CD4-positive, alpha-beta memory T cell (primary cell): Measurements from ENCODE around the gene LRRK1. TPM values are rescaled to one million over a fixed set of nuclear protein-coding genes. Genes with fewer than 3 reads are reported as not detected.

ENCODE experiments used
- CTCF ChIA-PET: fragments of 350-600 bp; sonication (Branson Sonifier 250); formaldehyde crosslinking; loops from one replicate; lab custom pipeline; 2021; ENCODE audit warnings: inconsistent platforms; ENCODE audit not compliant: partially characterized antibody; lab: Charles Lee
- POLR2A ChIA-PET: fragments of 350-600 bp; sonication (Branson Sonifier 250); formaldehyde crosslinking; loops from one replicate; lab custom pipeline; 2021; ENCODE audit not compliant: partially characterized antibody; lab: Charles Lee
- DNase-seq, 5 donors: peaks; one replicate each; pipeline versions ENCODE4 v3.0.0 to v3.0.0-alpha.2; 2020 to 2022; ENCODE audit warnings: mixed read lengths in 1 of 5
- H3K27ac ChIP-seq: one replicate; pipeline ENCODE4 v1.7.0; 2013; ENCODE audit warnings: low read depth, low read length
- H3K27me3 ChIP-seq: 2 replicates; pipeline ENCODE4 v1.7.0; 2013; ENCODE audit warnings: mild to moderate bottlenecking, low read length, moderate library complexity; ENCODE audit not compliant: insufficient read depth
- H3K36me3 ChIP-seq: 2 replicates; pipeline ENCODE4 v1.7.0; 2013; ENCODE audit warnings: mild to moderate bottlenecking, low read length, moderate library complexity; ENCODE audit not compliant: insufficient read depth
- H3K4me1 ChIP-seq: 2 replicates; pipeline ENCODE4 v1.7.0; 2013; ENCODE audit warnings: mild to moderate bottlenecking, low read length, moderate library complexity; ENCODE audit not compliant: insufficient read depth
- H3K4me3 ChIP-seq, 2 donors: one replicate each; pipeline ENCODE4 v1.7.0; 2013; ENCODE audit warnings: low read length in 2 of 2, mild to moderate bottlenecking in 1 of 2
- H3K9me3 ChIP-seq, 2 donors: one replicate each; pipeline ENCODE4 v1.7.0; 2013; ENCODE audit warnings: low read length in 2 of 2, control low read depth in 1 of 2; ENCODE audit not compliant: control insufficient read depth in 1 of 2
- H3K27ac Mint-ChIP-seq, 7 donors: one replicate each; pipeline ENCODE4 v1.8.0; 2020 to 2021; ENCODE audit warnings: mixed read lengths in 7 of 7, mild to moderate bottlenecking in 6 of 7, inconsistent platforms in 3 of 7, moderate library complexity in 3 of 7
- H3K27me3 Mint-ChIP-seq, 2 donors: one replicate each; pipeline ENCODE4 v1.8.0; 2020 to 2021; ENCODE audit warnings: mixed read lengths in 2 of 2
- H3K36me3 Mint-ChIP-seq, 2 donors: one replicate each; pipeline ENCODE4 v1.8.0; 2020 to 2021; ENCODE audit warnings: mixed read lengths in 2 of 2, inconsistent platforms in 1 of 2, mild to moderate bottlenecking in 1 of 2
- H3K4me1 Mint-ChIP-seq, 4 donors: one replicate each; pipeline ENCODE4 v1.8.0; 2020 to 2021; ENCODE audit warnings: mixed read lengths in 4 of 4, mild to moderate bottlenecking in 1 of 4
- H3K4me3 Mint-ChIP-seq, 8 donors: one replicate each; pipeline ENCODE4 v1.8.0; 2020 to 2021; ENCODE audit warnings: mixed read lengths in 8 of 8, mild to moderate bottlenecking in 7 of 8, moderate library complexity in 6 of 8, inconsistent platforms in 3 of 8
- H3K9me3 Mint-ChIP-seq, 8 donors: one replicate each; pipeline ENCODE4 v1.8.0; 2020 to 2021; ENCODE audit warnings: mixed read lengths in 8 of 8, mild to moderate bottlenecking in 5 of 8, inconsistent platforms in 3 of 8, moderate library complexity in 1 of 8
- intact Hi-C: fragments of 100-400 bp; cut with micrococcal nuclease; formaldehyde crosslinking; loops from one replicate; pipeline ENCODE4 v1.15.1; 2023
- polyA plus RNA-seq, 2 donors: library from polyadenylated mRNA; unstranded; fragments of 300-500 nt; fragmentation: Illumina TruSeq; gene quantifications; one replicate each; pipeline ENCODE4 v1.2.3, GENCODE V29; 2021
- total RNA-seq, 2 experiments: library from RNA; stranded (reverse); gene quantifications; one replicate each; pipeline ENCODE4 v1.2.3, GENCODE V29; 2021

The LRRK1 gene
- total and polyA plus RNA-seq, 4 experiments from 2014 or later = 0.50 to 0.58 (median 0.53) TPM; not detected in 1

DNA sequence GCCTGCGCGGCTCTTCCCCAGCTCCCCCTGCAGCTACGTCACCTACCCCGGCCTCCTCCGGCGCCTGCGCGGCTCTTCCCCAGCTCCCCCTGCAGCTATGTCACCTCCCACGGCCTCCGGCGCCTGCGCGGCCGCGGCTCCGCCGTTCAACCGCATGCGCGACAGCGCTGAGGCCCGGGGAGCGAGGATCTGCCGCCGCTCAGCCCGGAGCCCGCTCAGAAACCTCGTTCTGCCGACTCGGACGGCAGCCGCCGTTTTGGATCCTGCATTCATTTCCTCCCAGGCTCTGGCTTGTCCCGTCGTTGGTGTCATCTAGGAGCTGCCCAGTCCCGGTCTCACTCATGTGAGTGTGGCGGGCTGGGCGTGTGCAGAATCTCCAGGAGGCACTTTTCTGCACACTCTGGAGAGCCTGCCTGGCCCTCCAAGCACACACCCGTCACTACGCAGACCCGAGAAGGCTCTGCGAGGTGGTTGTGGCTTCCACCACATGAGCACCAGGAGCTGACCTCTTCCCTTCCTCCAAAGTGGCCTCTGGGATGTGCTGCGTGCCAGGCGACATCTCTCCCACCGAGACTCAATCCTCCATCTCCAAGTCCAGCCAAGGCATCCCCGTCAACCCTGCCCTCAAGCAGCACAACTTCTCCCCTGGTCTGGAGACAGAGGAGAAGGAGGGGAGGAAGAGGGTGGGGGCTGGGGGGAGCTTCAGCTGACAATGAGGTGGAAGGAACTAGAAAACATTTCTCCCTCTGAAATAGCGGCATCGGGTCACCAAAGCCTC is 167.4 kb downstream of the LRRK1 start:
- H3K9me3 ChIP-seq = no peaks in the 10 kb centered on the region
- H3K36me3 ChIP-seq = no peaks in the 10 kb centered on the region
- H3K27me3 ChIP-seq = no peaks in the 10 kb centered on the region
- intact Hi-C loops = no loop called here
- ChIA-PET CTCF (interaction anchor here (0.9 to 5.0 kb wide), 9 partner anchors 41 to 174 kb away, joined by 3 to 40 read pairs (median 4); partner anchors contain the start of gene CHSY1), POLR2A (no interaction called here)
- H3K4me3 ChIP-seq = no peak overlapping the region
- no peak overlapping the region for H3K27ac ChIP-seq
- H3K36me3 Mint-ChIP-seq = no peaks in the 10 kb centered on the region
- H3K27ac Mint-ChIP-seq = no peak overlapping the region
- DNase-seq = no peak
- H3K4me1 ChIP-seq = no peaks in the 10 kb centered on the region
- peaks cover 0 to 6% of the 10 kb centered on the region in 2 donors for H3K27me3 Mint-ChIP-seq
- H3K4me3 Mint-ChIP-seq = no peak overlapping the region
- peaks cover 0 to 2% (median 0%) of the 10 kb centered on the region in 4 donors for H3K4me1 Mint-ChIP-seq
- H3K9me3 Mint-ChIP-seq = no peaks in the 10 kb centered on the region

DNA sequence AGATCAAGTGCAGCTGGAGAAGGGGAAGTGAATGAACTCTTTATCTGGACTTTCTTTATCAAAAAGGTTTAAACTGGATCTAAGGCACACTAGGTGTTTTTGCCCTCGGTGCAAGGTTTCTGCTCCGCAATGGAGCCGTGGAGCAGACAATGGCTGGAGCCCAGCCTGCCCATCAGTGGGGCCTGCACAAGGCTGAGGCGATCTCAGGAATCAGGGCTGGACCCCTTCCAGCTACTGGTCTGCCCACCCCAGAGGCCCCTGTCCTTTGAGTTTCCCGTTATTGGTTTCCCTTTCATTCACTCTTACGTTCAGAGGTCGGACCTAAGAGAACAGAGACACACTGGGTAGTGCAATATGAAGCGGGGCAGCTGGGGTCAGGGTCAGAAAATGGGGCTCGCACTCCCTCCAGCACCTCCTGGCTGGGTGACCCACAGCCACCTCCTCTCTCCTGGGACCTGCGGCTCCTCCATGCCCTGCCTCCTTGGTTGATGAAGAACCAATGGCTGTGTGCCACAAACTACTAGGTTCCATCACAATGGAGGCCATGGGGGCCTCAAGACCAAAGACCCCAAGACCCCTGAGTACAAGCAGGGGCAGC is 168.1 kb downstream of the LRRK1 start:
- no peaks in the 10 kb centered on the region for H3K27me3 ChIP-seq
- intact Hi-C loops = no loop called here
- no peaks in the 10 kb centered on the region for H3K36me3 Mint-ChIP-seq
- H3K27ac Mint-ChIP-seq = no peak overlapping the region
- H3K27ac ChIP-seq = no peak overlapping the region
- H3K9me3 ChIP-seq = no peaks in the 10 kb centered on the region
- ChIA-PET CTCF (interaction anchor here (0.9 to 5.0 kb wide), 8 partner anchors 14 to 173 kb away, joined by 3 to 40 read pairs (median 4); partner anchors contain the start of gene CHSY1), POLR2A (no interaction called here)
- H3K9me3 Mint-ChIP-seq = no peaks in the 10 kb centered on the region
- H3K4me1 ChIP-seq = no peaks in the 10 kb centered on the region
- no peak overlapping the region for H3K4me3 ChIP-seq
- H3K36me3 ChIP-seq = no peaks in the 10 kb centered on the region
- H3K4me3 Mint-ChIP-seq = no peak overlapping the region
- no peak for DNase-seq
- H3K27me3 Mint-ChIP-seq = peaks cover 0 to 6% of the 10 kb centered on the region in 2 donors
- H3K4me1 Mint-ChIP-seq = peaks cover 0 to 2% (median 0%) of the 10 kb centered on the region in 4 donors

DNA sequence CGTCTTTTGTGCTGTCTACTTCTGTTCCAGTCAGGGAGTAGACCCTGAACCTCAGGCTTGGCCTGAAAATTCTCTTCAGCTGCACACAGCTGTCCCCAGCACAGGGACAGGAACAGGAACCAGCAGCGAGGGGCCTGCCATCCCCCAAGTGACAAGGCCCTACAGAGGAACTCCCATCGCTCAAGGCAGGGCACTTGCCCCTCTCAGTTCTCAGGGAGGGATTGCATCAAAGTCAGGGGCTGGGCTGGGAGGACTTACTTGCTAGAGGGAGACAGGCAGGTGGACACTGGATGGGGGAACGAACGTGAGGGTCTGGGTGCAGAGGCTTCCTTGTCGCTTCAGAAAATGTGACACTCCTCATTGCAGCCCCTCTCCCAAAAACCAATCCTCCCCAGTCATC is 169.1 kb downstream of the LRRK1 start:
- Mint-ChIP-seq H3K27ac (no peak overlapping the region), H3K27me3 (peaks cover 0 to 6% of the 10 kb centered on the region in 2 donors), H3K4me1 (peaks cover 0 to 2% (median 0%) of the 10 kb centered on the region in 4 donors), H3K9me3 (no peaks in the 10 kb centered on the region), H3K36me3 (no peaks in the 10 kb centered on the region), H3K4me3 (no peak overlapping the region)
- no peaks in the 10 kb centered on the region for H3K36me3 ChIP-seq
- DNase-seq = peak in 1 of 5 donors; percentile 5
- no peaks in the 10 kb centered on the region for H3K4me1 ChIP-seq
- ChIA-PET POLR2A (no interaction called here), CTCF (interaction anchor here (0.7 to 5.0 kb wide), 11 partner anchors 13 to 202 kb away, joined by 3 to 40 read pairs (median 4); partner anchors contain the start of gene CHSY1)
- H3K9me3 ChIP-seq = no peaks in the 10 kb centered on the region
- intact Hi-C loops = loop anchor here (1.0 kb wide), 1 partner anchor 170 kb away; no protein-coding TSS in a partner anchor
- H3K27me3 ChIP-seq = no peaks in the 10 kb centered on the region
- no peak overlapping the region for H3K27ac ChIP-seq
- no peak overlapping the region for H3K4me3 ChIP-seq

DNA sequence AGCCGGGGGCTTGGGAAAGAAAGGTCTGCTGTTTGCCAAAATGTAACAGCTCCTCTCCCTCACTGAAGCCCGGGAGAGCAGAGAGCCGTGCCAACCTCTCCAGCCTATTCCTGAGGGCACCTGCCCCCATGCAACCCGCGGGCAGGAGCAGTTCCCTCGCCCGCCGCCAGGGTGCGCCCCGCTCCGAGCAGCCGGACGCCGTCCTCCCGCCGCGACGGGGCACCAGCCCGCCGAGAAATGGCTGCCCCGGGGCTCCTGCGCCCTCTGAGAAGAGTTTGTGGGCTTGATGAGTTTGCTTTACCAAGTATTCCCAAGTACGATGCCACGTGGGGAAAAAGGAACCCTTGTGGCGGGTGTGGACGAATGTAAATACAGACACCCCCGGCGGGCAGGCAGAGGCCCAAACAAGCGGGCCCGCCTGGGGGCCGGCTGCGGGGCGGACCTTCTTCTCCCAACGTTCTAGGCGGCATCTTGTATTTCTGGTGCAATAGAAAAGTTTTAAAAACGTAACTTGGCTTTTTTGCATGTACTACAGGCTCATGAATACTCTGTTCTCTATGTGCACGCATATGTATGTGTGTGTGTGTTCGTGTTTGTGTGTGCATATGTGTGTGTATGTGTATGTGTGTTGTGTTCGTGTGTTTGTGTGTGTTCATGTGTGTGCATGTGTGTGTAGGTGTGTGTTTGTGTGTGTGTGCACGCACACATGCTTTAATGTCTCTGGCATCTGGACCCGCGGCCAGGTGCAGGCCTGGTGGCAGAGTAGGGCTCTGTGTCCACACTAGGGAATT is 169.8 kb downstream of the LRRK1 start:
- POLR2A ChIA-PET = no interaction called here
- Histone ChIP-seq H3K36me3 (no peaks in the 10 kb centered on the region), H3K27ac (no peak overlapping the region), H3K4me1 (no peaks in the 10 kb centered on the region), H3K27me3 (no peaks in the 10 kb centered on the region), H3K9me3 (no peaks in the 10 kb centered on the region), H3K4me3 (no peak overlapping the region)
- intact Hi-C loops = loop anchor here (1.0 kb wide), 1 partner anchor 169 kb away; no protein-coding TSS in a partner anchor
- CTCF ChIA-PET = interaction anchor here (0.9 to 5.0 kb wide), 13 partner anchors 12 to 201 kb away, joined by 3 to 40 read pairs (median 7); partner anchors contain the start of gene CHSY1
- peak overlapping the region in 1 of 8 donors; percentile 49 for H3K4me3 Mint-ChIP-seq
- no peak overlapping the region for H3K27ac Mint-ChIP-seq
- peaks cover 0 to 6% of the 10 kb centered on the region in 2 donors for H3K27me3 Mint-ChIP-seq
- peak; percentile 53 to 79 (median 67) for DNase-seq
- no peaks in the 10 kb centered on the region for H3K36me3 Mint-ChIP-seq
- peaks cover 0 to 2% (median 0%) of the 10 kb centered on the region in 4 donors for H3K4me1 Mint-ChIP-seq
- H3K9me3 Mint-ChIP-seq = no peaks in the 10 kb centered on the region

DNA sequence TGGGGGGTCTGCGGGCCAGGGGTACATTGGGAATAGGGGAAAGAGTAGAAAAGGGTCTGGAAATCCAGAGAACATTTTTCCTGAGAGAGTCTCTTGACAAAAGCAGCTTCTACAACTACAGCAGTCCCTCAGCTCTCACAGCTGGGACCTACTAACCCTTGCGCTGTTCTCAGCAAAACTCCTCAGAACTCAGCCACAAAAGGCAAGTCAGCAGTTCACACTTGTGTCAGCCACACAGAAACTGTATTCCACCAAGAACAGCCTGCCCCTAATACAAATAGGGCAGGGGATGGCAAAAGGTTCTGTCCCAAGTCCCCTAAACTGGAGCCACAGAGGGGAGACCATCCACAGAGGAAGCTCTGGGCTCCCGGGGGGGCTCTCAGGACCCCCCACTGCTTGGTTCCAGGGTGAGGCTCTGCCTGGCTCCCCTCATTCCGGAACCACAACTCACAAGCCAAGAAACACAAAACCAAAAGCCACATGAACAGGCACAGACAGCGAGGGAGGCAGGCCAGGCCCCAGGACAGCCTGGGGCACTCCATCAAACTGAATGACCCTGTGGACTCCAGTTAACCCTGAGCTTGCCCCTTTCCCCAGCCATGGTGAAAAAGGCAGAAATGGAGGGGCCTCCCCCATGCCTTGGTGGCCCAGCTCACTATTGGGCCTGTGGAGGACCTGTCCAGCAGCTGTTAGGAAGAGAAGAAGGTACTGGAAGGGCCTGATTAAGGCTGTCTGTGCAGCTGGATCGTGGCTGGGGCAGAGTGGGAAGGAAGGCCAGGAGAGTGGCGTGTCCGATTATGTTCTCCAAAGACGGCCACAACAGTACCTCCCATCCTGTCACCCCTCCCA is 170.6 kb downstream of the LRRK1 start:
- DNase-seq = no peak
- H3K27me3 Mint-ChIP-seq = peaks cover 2 to 6% of the 10 kb centered on the region in 2 donors
- peaks cover 0 to 2% (median 0%) of the 10 kb centered on the region in 4 donors for H3K4me1 Mint-ChIP-seq
- no peaks in the 10 kb centered on the region for H3K27me3 ChIP-seq
- H3K4me3 Mint-ChIP-seq = no peak overlapping the region
- peak overlapping the region in 1 of 7 donors; percentile 30 for H3K27ac Mint-ChIP-seq
- H3K36me3 ChIP-seq = no peaks in the 10 kb centered on the region
- ChIA-PET CTCF (interaction anchor here (1.3 to 4.6 kb wide), 9 partner anchors 12 to 172 kb away, joined by 4 to 39 read pairs (median 12); partner anchors contain the start of gene CHSY1), POLR2A (no interaction called here)
- intact Hi-C loops = no loop called here
- H3K36me3 Mint-ChIP-seq = no peaks in the 10 kb centered on the region
- no peak overlapping the region for H3K27ac ChIP-seq
- H3K4me3 ChIP-seq = no peak overlapping the region
- no peaks in the 10 kb centered on the region for H3K4me1 ChIP-seq
- H3K9me3 ChIP-seq = no peaks in the 10 kb centered on the region
- H3K9me3 Mint-ChIP-seq = no peaks in the 10 kb centered on the region

DNA sequence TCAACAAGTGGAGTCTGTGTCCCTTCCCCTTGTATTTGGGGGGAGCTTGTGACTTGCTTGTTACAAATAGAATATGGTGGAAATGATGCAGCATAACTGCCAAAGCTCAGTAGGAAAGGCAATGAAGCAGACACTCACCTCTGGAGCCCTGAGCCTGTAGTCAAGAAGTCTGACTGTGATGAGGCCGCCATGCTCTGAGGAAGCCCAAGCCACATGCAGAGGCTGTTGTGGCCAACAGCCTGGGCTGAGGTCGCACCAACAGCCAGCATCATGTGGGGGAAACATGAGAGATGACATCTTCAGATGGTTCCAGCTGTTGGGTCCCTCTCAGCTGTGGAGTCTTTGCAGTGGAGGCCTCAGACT is 171.3 kb downstream of the LRRK1 start:
- Histone ChIP-seq H3K4me1 (no peaks in the 10 kb centered on the region), H3K4me3 (no peak overlapping the region), H3K36me3 (no peaks in the 10 kb centered on the region), H3K27me3 (no peaks in the 10 kb centered on the region), H3K9me3 (no peaks in the 10 kb centered on the region), H3K27ac (no peak overlapping the region)
- ChIA-PET CTCF (interaction anchor here (1.3 to 4.6 kb wide), 9 partner anchors 11 to 172 kb away, joined by 4 to 39 read pairs (median 12); partner anchors contain the start of gene CHSY1), POLR2A (no interaction called here)
- Mint-ChIP-seq H3K27ac (no peak overlapping the region), H3K4me3 (no peak overlapping the region), H3K4me1 (peaks cover 0 to 2% (median 0%) of the 10 kb centered on the region in 4 donors), H3K36me3 (no peaks in the 10 kb centered on the region), H3K9me3 (no peaks in the 10 kb centered on the region), H3K27me3 (peaks cover 2 to 6% of the 10 kb centered on the region in 2 donors)
- intact Hi-C loops = no loop called here
- no peak for DNase-seq
